Measurements from ENCODE around the gene HOXB5.

The HOXB5 gene

DNA sequence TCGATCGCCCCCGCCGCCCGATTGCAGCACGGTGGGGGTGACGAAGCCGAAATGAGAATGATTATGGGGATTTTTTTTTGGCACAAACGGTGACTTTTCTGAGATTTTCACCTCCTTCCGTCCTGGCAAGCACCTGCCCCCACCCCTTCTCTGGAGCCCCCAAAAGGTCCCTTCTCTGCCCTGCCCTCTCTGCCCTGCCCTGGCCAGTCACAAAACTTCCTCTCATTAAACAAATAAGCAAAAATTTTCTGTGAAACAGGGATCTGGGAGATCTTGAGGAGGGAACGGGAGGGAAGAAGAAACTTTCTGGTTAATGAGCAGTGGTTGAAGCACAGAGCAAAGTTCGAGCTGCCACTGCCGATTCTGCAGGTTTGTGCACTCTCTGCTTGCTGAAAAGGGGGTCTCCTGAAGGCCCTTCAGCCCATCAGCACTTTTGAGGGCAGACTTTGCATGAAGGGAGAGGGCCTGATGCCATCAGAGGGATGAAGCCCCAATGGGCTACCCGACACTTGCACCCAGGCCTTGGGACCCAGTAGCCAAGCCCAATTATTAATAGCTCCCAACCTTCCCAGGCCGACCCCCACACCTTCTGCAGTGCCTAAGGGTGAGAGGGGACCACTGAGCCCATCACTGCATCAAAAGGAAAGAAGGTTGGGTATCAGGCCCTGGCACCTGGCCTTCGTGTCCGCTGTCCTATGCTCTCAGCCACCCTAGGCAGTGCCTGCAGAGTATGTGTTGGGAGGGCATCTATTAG lies 22.6 kb upstream of the HOXB5 start:
- DNase-seq = no peak

GRCh38 chr17:48615047-48615962 lies 21.7 kb upstream of the HOXB5 start, which contains the start of gene HOXB8:
HOXB8 (minus strand) TSS chr17:48615292; CDS start chr17:48614704, 588 bp downstream.
- no peak for DNase-seq

- DNase-seq = peak in 1 of 2 donors; percentile 39
These were observed 20.5 kb upstream of the HOXB5 start for GRCh38 chr17:48613862-48614694.

DNA sequence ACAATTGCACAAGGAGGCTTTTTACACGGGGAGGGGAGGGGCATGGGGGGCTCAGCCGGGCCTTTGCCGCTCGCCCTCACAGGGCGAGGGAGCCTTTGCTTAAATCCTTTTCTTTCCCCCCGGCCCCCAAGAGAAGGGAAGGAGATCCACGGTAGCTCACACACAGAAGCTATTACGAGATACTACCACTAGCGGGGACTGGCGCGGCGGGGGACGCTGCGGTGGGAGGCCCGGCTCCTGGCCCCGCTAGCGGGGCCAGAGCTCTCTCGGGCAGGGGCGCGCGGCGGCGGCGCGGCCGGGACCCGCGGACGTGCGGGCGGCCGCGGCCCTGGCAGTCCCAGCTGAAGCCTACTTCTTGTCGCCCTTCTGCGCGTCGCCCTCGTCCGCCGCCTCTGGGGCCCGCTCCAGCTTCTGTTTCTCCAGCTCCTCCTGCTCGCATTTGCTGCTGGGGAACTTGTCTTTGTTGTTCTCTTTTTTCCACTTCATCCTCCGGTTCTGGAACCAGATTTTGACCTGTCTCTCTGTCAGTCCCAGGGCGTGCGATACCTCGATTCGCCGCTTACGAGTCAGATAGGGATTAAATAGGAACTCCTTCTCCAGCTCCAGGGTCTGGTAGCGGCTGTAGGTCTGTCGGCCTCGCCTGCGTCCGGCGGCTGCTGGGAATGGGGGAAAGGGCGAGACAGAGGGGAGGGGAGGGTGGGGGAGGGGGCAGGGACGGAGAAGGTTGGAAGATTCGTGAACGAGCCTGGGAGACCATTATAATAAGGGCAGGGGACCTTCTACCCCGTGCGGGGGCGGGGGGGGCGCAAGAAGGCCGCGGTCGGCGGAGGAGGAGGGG lies 19.5 kb upstream of the HOXB5 start:
- DNase-seq = peak; percentile 20 to 57

DNA sequence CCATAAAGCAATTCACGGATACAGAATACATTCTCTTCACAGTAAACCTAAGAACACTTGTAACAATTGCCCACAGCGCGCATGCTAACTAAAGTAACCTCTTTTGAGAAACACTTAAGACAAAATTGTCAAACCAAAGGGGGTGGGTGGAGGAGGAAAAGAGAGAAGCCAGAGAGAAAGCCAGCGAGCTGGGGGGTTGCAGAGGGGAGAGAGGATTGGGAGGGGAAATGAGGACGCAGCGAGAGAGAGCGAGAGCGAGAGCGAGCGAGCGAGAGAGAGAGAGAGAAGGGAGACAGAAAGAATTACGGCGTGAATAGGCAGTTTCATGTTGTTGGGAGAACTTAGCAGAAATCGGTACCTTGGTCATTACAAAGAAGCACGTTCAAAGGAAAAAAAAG lies 18.9 kb upstream of the HOXB5 start:
- DNase-seq = no peak

DNA sequence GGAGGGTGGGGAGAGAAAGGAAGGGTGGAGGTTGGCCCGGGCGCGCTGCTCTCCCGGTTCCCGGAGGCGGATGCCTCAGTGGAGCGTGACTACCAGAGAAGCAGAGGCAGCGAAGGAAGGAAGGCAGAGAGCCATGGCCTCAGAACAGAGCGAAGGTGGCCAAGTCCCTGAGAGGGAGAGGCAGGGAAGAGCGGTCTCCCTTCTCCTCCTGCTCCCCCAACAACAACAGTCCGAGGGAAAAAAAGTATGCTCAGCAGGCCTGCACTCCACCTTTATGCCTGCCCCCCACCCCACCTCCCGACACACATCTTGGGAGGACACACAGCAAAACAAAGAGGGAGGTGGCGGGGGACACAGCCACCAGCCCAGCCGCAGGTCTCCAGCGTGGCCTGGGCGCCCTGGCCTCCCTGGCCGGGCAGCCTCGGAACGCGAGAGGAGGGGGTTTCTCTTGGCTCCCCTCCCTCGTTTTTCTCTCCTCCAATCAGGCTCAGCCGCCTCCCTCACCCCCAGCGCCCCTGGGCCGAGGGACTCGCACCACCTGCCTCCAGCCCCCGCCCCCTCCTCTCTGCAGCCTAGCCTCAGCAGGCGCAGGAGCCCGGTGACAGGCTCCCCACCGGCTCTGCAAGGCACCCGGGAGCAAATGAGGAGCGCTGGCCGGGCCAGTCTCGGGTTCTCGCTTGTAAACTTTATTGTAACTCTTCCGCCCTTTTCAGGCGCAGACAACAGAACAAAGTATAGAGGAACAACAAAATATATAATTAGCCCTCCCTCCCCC lies 18.3 kb upstream of the HOXB5 start:
- DNase-seq = no peak

- no peak for DNase-seq
These were observed 17.6 kb upstream of the HOXB5 start for GRCh38 chr17:48611213-48611612.

DNA sequence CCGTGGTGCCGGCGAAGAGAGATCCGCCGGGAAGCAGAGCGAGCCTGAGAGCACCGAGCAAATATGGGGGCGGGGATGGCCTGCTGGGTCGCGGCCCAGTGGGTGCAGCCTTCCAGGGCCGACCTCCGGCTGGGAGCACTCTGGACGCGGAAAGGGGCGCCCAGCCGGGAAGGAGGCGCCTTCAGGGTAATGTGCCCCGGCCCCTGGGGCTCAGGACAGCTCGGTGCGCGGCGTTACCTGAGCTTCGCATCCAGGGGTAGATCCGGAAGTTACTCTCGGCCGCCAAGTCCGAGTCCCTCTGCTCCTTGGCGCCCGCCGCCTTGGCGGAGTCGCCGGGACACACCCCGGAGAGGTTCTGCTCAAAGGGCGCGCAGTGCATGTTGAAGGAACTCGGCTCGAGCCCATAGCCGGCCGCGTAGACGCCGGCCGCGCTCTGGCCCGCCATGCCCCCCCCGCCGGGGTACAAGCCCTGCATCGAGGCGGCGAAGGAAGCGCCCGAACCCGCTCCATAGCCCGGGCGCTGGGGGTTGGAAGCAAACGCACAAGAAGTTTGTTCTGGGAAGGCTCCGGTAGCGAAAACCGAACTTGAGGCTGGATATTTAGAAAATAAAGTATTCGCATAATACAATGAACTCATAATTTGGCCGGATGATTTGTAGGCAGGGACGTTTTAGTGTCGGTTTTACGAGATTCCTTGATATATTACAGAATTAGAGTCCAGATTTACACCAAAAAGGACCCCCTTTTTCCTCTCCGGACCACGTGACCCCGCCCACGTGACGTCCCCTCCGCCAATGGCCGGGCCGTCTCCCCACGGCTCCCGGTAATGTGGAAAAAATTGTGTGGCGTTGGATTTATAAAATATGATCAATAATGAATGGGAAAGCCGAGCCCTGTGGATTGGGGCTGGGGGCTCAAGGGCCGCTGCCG lies 17.0 kb upstream of the HOXB5 start, which contains the start of gene HOXB7:
HOXB7 (minus strand) TSS at position 736 of the 930 bp plus-strand sequence; CDS start at position 637, 99 bp downstream.
- peak; percentile 45 to 62 for DNase-seq

DNA sequence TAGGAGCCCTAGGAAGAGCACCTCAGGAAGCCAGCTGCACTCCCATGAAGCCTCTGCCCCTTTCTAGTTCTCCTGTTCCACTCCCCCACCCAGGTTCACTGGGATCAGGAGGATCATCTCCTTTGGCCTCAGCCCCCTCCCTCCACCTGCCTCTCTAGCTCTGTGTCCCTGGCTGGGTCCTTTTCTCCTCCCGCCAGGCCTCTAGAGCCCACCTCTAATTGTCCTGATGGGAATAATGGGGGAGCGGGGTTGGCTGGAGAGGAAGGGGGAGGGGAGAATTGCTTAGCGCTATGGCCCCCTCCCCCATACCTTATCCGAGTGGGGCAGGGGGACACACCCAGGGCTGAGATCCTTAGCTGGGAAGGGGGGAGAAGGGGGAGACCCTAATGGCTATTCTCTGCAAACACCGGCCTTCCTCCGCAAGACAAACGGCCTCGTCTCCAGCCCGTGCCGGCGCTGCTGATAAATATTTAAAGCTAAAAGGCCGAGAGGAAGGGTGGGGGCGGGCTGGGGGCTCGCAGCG lies 16.2 kb upstream of the HOXB5 start:
- no peak for DNase-seq

DNA sequence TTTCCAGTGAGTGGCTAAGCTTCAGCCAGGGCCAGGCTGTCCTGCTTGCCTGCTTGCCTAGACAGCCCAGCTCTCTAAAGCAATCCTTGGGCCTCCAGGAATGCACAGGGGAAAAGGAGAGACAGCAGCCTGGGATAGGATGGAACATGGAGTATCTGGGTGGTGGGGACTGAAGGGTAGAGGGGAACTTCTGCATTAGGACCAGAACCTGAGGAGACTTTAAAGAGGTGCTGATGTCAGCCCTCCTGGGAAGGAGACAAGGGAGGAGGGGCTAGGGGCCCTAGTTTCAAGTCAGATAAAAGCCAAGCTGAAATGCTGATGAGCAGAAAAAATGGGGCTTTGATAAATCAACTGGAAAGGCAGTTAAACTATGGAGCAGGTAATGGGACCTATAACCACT lies 15.5 kb upstream of the HOXB5 start:
- DNase-seq = no peak

- no peak for DNase-seq
These were observed 14.9 kb upstream of the HOXB5 start for GRCh38 chr17:48608494-48608834.

GRCh38 chr17:48606892-48607614 lies 13.5 kb upstream of the HOXB5 start:
- DNase-seq = no peak

- DNase-seq = no peak
These were observed 12.7 kb upstream of the HOXB5 start for GRCh38 chr17:48605991-48606891.

GRCh38 chr17:48605409-48605919 lies 11.9 kb upstream of the HOXB5 start:
- DNase-seq = no peak

GRCh38 chr17:48604770-48605329 lies 11.3 kb upstream of the HOXB5 start, which contains the start of gene HOXB6:
HOXB6 (minus strand) TSS chr17:48604986; CDS start chr17:48598150, 6,836 bp downstream.
- DNase-seq = no peak

GRCh38 chr17:48603959-48604769 lies 10.6 kb upstream of the HOXB5 start:
- no peak for DNase-seq
